ENCODE measurements around the gene RBX1.
"Not testable (repeated sequence)": the region's sequence is repeated elsewhere in the genome, so short reads cannot be mapped to it uniquely, and the experiment has no call there.

RBX1 gene

DNA sequence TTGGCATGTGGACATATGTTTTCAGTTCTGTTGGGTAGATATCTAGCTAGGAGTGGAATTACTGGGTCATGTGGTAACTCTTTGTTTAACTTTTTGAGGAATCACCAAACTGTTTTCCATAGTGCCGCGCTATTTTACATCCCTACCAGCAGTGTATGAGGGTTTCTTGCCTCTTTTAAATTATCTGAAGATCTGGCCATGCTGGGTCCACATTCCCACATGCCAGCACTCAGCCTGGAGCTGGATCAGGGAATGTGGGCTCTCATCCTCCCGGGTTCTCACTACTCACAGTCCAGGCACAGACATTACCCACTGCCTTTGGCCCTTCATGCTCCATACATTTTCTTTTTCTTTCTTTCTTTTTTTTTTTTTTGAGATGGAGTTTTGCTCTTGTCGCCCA is 44.6 kb downstream of the RBX1 start:
- H3K9ac ChIP-seq = no peak overlapping the region
- no peak overlapping the region for H3K4me2 ChIP-seq
- H3K27me3 ChIP-seq = no peaks in the 10 kb centered on the region
- TF ChIP-seq Cebpa-rat (IDR thresholded peaks at IDR 0.05) = no peak
- no peaks in the 10 kb centered on the region for H4K20me1 ChIP-seq
- no peaks in the 10 kb centered on the region for H3K36me3 ChIP-seq
- H3K27ac ChIP-seq = no peak overlapping the region
- H3K4me3 ChIP-seq = no peak overlapping the region
- H3K4me1 ChIP-seq = no peaks in the 10 kb centered on the region
- H3K9me3 ChIP-seq = no peaks in the 10 kb centered on the region

DNA sequence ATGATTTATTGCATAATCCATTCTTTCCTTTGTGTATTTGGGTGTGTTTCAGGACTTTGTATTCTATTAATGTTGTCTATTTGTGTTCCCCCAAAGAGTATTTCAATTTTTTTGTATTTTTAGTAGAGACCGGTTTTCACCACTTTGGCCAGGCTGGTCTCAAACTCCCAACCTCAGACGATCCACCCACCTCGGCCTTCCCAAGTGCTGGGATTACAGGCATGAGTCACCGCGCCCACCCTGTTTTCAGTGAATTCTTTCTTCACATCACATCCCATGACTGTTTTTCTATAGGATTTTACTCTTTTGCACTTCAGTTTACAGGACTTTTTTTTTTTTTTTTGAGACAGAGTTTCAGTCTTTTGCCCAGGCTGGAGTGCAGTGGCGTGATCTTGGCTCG is 46.3 kb downstream of the RBX1 start:
- no peaks in the 10 kb centered on the region for H3K27me3 ChIP-seq
- H4K20me1 ChIP-seq = no peaks in the 10 kb centered on the region
- H3K36me3 ChIP-seq = no peaks in the 10 kb centered on the region
- H3K9ac ChIP-seq = no peak overlapping the region
- no peak overlapping the region for H3K4me2 ChIP-seq
- no peak for TF ChIP-seq Cebpa-rat (IDR thresholded peaks at IDR 0.05)
- H3K4me1 ChIP-seq = no peaks in the 10 kb centered on the region
- no peaks in the 10 kb centered on the region for H3K9me3 ChIP-seq
- no peak overlapping the region for H3K4me3 ChIP-seq
- H3K27ac ChIP-seq = no peak overlapping the region

DNA sequence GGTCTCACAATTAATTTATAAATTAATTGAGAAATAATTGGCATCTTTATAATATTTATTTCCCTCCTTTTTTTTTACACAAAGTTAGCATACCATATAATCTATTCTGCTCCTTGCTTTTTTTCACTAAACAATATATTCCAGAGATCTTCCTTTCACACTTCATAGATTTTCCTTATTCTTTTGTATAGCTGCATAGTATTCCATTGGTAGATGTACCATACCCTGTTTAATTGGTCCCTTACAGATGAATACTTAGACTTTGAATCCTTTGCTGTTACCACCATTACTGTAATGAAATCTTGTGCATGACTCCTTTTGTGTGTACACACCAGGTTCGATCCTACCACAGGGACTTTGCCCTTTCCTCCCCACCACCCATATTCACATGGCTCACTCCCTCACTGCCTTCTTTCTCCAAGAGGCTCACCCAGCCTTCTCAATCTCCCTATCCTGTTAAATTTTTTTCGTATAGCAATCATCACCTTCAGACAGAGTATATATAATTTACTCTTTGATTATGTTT is 48.9 kb downstream of the RBX1 start:
- Histone ChIP-seq H3K36me3 (no peaks in the 10 kb centered on the region), H3K9ac (no peak overlapping the region), H3K4me2 (no peak overlapping the region), H3K27me3 (no peaks in the 10 kb centered on the region), H4K20me1 (no peaks in the 10 kb centered on the region), H3K4me1 (no peaks in the 10 kb centered on the region), H3K9me3 (no peaks in the 10 kb centered on the region), H3K4me3 (no peak overlapping the region), H3K27ac (no peak overlapping the region)
- TF ChIP-seq Cebpa-rat (IDR thresholded peaks at IDR 0.05) = no peak

DNA sequence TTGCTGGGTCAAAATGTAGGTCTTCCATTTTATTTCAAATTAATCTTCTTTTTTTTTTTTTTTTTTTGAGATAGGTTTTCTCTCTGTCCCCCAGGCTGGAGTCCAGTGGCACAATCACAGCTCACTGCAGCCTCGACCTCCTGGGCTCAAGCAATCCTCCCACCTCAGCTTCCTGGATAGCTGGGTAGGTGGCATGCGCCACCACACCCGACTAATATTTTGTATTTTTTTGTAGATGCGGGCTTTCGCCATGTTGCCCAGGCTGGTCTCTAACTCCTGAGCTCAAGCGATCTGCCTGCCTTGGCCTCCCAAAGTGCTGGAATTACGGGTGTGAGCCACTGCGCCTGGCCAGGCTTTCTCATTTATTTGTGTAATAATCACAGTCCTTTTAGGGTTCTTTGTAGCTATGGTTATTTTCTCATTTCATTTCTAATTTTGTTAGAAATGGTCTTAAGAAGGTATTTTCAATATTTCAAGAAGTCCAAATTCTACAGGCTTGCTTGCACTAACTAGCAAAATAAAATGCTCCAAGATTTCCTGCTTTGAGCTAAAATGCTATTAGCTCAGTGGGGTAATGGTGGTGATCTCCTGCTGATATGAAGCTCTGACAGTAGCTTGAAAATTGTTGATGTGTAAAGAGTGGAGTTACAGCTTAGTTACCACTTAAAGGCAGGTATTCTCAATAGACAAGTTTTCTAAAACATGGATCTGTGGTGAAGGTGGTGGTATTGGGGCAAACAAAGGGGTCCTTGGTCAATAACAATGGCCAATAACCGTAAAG is 50.0 kb downstream of the RBX1 start:
- Histone ChIP-seq H3K4me2 (no peak overlapping the region), H3K4me1 (no peaks in the 10 kb centered on the region), H3K4me3 (no peak overlapping the region), H3K9ac (no peak overlapping the region), H3K27me3 (no peaks in the 10 kb centered on the region), H3K9me3 (no peaks in the 10 kb centered on the region), H3K27ac (no peak overlapping the region), H4K20me1 (no peaks in the 10 kb centered on the region), H3K36me3 (no peaks in the 10 kb centered on the region)
- no peak for TF ChIP-seq Cebpa-rat (IDR thresholded peaks at IDR 0.05)

DNA sequence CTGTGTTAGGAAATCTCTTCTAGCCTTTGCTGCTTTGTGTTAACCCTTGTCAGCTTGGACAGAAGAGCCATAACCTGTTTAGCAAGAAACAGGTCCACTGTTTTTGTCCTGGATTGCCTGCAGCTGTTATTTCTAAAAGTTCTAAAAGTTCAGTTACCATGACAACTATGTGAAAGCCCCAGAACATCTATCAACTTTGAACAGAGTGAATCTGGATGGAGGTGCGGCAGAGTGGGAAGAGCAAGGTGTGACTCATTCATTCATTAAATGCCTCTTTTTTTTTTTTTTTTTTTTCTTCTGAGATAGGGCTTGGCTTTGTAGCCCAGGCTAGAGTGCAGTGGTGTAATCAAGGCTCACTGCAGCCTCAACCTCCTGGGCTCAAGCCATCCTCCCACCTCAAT is 50.5 kb downstream of the RBX1 start:
- no peaks in the 10 kb centered on the region for H3K27me3 ChIP-seq
- H3K4me2 ChIP-seq = no peak overlapping the region
- H3K36me3 ChIP-seq = no peaks in the 10 kb centered on the region
- H4K20me1 ChIP-seq = no peaks in the 10 kb centered on the region
- no peak overlapping the region for H3K27ac ChIP-seq
- no peak for TF ChIP-seq Cebpa-rat (IDR thresholded peaks at IDR 0.05)
- H3K9me3 ChIP-seq = no peaks in the 10 kb centered on the region
- no peak overlapping the region for H3K4me3 ChIP-seq
- no peak overlapping the region for H3K9ac ChIP-seq
- no peaks in the 10 kb centered on the region for H3K4me1 ChIP-seq

DNA sequence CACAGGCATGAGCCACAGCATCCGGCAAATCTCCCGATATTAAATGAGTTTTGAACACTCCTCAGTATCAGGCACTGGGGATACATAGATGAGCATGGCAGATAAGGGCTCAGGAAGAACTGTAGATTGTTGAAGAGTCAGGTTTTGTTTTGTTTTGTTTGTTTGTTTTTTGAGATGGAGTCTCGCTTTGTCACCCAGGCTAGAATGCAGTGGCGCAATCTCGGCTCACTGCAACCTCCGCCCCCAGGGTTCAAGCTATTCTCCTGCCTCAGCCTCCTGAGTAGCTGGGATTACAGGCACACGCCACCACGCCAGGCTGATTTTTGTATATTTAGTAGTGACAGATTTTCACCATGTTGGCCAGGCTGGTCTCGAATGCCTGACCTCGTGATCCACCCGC is 51.2 kb downstream of the RBX1 start:
- H3K27ac ChIP-seq, H3K4me1 ChIP-seq, H3K9ac ChIP-seq, H3K4me2 ChIP-seq, H3K36me3 ChIP-seq, H3K27me3 ChIP-seq, H3K9me3 ChIP-seq, H3K4me3 ChIP-seq, H4K20me1 ChIP-seq: not testable (repeated sequence)

DNA sequence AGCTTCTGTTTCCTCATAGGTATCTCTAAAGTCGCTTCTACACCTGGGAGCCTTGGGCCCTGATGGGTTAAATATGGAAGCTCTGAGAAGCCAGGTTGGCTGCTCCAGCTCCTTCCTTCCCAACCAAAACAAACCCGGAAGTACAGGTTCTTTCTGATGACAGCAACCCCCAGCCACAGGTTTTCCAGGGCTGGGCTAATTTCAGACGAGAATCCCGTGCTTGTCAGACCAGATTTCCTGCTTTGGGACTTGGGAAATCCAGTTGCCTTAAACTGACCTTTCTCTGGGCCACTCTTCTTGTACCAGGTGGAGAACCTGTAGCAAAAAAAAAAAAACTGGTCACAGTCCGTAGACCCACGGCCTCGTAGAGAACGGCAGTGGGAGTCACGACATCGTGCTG is 51.9 kb downstream of the RBX1 start:
- Histone ChIP-seq H3K9ac (no peak overlapping the region), H3K27ac (no peak overlapping the region), H3K4me3 (no peak overlapping the region), H3K36me3 (no peaks in the 10 kb centered on the region), H3K27me3 (no peaks in the 10 kb centered on the region), H3K4me2 (no peak overlapping the region), H3K9me3 (no peaks in the 10 kb centered on the region), H3K4me1 (no peaks in the 10 kb centered on the region), H4K20me1 (no peaks in the 10 kb centered on the region)
- TF ChIP-seq Cebpa-rat (IDR thresholded peaks at IDR 0.05) = no peak

DNA sequence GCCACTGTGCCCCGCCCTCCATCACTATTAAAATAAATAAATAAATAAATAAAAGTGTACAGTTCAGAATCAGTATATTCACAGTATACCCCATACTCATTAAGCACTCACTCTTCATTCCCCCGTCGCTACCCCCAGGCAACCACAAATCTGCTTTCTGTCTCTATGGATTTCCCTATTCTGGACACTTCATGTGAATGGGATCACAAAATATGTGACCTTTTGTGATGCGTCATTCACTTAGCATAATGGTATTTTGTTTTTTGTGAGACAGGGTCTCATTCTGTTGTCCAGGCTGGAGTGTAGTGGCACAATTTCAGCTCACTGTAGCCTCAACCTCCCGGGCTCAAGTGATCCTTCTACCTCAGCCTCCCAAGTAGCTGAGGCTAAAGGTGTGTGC is 52.8 kb downstream of the RBX1 start:
- H3K9ac ChIP-seq = no peak overlapping the region
- H3K27me3 ChIP-seq = no peaks in the 10 kb centered on the region
- H3K4me2 ChIP-seq = no peak overlapping the region
- H3K36me3 ChIP-seq = no peaks in the 10 kb centered on the region
- H4K20me1 ChIP-seq = no peaks in the 10 kb centered on the region
- no peak for TF ChIP-seq Cebpa-rat (IDR thresholded peaks at IDR 0.05)
- H3K27ac ChIP-seq = no peak overlapping the region
- H3K4me1 ChIP-seq = no peaks in the 10 kb centered on the region
- no peak overlapping the region for H3K4me3 ChIP-seq
- H3K9me3 ChIP-seq = no peaks in the 10 kb centered on the region

DNA sequence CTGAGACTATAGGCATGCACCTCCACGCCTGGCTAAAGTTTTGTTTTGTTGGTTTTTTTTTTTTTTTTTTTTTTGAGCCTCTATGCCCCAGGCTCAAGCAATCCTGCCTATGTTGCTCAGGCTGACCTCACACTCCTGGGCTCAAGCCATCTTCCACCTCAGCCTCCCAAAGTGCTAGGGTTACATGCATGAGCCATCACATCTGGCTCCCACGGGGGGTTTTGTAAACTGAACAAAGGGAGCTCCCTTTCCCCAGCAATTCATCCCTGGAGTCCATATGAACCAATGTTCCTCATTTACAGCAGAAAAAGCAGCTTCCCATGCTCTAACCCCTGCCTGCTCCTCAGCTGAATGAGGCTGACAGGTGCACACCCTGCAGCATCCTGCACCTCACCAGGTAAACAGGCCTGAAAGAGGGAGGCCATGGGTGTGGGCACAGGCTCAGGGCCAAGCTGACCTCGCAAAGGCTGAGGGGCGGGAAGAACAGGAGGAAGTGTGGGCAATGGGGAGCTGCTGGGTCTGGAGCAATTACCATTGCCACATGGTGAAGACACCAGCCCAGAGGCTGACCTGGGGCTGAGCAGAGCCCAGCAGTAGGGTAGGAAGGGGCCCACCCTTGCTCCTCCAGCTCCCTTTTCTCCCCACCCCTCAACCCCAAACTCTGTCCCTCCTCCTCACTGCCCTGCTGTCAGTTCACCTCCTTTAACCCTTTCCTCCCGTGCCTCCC is 58.2 kb downstream of the RBX1 start:
- no peak overlapping the region; the same call in 1 of the 2 replicates for H3K27ac ChIP-seq
- H3K4me3 ChIP-seq = no peak overlapping the region
- H3K9ac ChIP-seq = no peak overlapping the region
- H3K4me2 ChIP-seq = no peak overlapping the region
- TF ChIP-seq Cebpa-rat (IDR thresholded peaks at IDR 0.05) = no peak
- H3K27me3 ChIP-seq = no peaks in the 10 kb centered on the region
- H3K9me3 ChIP-seq = no peaks in the 10 kb centered on the region
- H3K36me3 ChIP-seq = no peaks in the 10 kb centered on the region
- no peaks in the 10 kb centered on the region for H3K4me1 ChIP-seq
- no peaks in the 10 kb centered on the region for H4K20me1 ChIP-seq

DNA sequence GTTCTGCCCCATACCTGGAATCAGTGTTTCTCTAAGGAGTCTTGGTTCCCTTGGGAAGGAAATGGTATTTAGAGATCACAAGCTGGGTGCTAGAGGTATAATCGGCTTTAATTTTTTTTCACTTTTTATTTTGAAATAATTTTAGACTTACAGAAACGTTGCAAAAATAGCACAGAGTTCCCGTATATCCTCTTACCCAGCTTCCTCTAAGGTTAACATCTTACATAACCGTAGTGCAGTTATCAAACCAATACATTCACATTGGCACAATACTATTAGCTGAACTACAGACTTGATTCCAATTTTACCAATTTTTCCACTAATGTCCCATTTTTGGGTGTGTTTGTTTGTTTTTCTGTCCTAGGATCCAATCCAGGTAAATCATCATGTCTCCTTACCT is 63.8 kb downstream of the RBX1 start:
- H3K27me3 ChIP-seq = no peaks in the 10 kb centered on the region
- peaks cover 6% of the 10 kb centered on the region for H3K4me1 ChIP-seq
- H3K36me3 ChIP-seq = no peaks in the 10 kb centered on the region
- no peaks in the 10 kb centered on the region for H4K20me1 ChIP-seq
- no peak for TF ChIP-seq Cebpa-rat (IDR thresholded peaks at IDR 0.05)
- H3K9me3 ChIP-seq = no peaks in the 10 kb centered on the region
- H3K4me3 ChIP-seq = no peak overlapping the region
- no peak overlapping the region for H3K27ac ChIP-seq
- H3K4me2 ChIP-seq = no peak overlapping the region
- no peak overlapping the region for H3K9ac ChIP-seq
